22Rv1 (cell line): ENCODE results near the gene BCKDK.

Source experiments
- ZFX ChIP-seq: fragments of 450-650 bp; IDR thresholded peaks from 2 replicates; pipeline ENCODE4 v1.6.1; 2017; ENCODE audit warnings: antibody characterized with exemption, borderline replicate concordance
- TF ChIP-seq, protein P1 (sequence below): fragments of 450-650 bp; IDR thresholded peaks from 2 replicates; pipeline ENCODE4 v1.5.1; 2017; ENCODE audit warnings: mild to moderate bottlenecking

DNA sequence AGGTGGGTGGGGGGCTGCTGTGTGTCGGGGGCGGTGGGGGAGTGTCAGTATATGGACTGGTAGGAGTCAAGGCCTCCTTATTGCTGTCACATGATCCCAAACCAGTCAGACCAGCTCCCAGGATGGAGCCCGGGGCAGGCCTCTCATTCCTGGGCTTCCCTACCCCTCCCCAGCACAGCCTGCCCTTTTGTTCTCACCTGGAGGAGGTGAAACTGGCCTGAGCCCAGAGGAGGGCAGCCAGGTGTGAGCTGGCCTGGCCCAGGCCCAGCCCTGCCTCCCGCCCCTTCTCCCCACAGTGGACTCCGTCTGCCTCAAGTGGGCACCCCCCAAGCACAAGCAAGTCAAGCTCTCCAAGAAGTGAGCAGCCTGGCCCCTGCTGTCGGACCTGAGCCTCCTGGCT is 22.7 kb downstream of the BCKDK start:
- TF ChIP-seq, protein P1, sequence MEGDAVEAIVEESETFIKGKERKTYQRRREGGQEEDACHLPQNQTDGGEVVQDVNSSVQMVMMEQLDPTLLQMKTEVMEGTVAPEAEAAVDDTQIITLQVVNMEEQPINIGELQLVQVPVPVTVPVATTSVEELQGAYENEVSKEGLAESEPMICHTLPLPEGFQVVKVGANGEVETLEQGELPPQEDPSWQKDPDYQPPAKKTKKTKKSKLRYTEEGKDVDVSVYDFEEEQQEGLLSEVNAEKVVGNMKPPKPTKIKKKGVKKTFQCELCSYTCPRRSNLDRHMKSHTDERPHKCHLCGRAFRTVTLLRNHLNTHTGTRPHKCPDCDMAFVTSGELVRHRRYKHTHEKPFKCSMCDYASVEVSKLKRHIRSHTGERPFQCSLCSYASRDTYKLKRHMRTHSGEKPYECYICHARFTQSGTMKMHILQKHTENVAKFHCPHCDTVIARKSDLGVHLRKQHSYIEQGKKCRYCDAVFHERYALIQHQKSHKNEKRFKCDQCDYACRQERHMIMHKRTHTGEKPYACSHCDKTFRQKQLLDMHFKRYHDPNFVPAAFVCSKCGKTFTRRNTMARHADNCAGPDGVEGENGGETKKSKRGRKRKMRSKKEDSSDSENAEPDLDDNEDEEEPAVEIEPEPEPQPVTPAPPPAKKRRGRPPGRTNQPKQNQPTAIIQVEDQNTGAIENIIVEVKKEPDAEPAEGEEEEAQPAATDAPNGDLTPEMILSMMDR, result no peak
- no peak for TF ChIP-seq ZFX
